ENCODE measurements around the gene MYF5. TPM values are rescaled to one million over a fixed set of nuclear protein-coding genes. Genes with fewer than 3 reads are reported as not detected.
"Not testable (repeated sequence)": the region's sequence is repeated elsewhere in the genome, so short reads cannot be mapped to it uniquely, and the experiment has no call there.

MYF5 gene
- total RNA-seq (2014; rRNA removed; shearing (Covaris generic); ENCODE audit: low replicate concordance), result not detected in 2 replicates

- H3K4me3 ChIP-seq, result no peak within 1 kb of the TSS
Observed at GRCh38 chr12:80716696-80717469, at the start of gene MYF5. Gene MYF5 (plus strand): TSS chr12:80716912. CDS start chr12:80717064, 152 bp downstream.

GRCh38 chr12:80670214-80670613 lies 46.5 kb upstream of the MYF5 start:
- no peaks in the 10 kb centered on the region for H3K9me3 ChIP-seq
- no peak overlapping the region for H3K4me3 ChIP-seq
- DNase-seq, result no peak
- H3K27me3 ChIP-seq, result no peaks in the 10 kb centered on the region
- H3K36me3 ChIP-seq, result peaks cover 3% of the 10 kb centered on the region

More at GRCh38 chr12:80716696-80717469, at the start of gene MYF5:
- H3K9me3 ChIP-seq, result no peaks in the 10 kb centered on the region
- H3K36me3 ChIP-seq, result no peaks in the 10 kb centered on the region
- no peak for DNase-seq
- H3K27me3 ChIP-seq, result no peaks in the 10 kb centered on the region

GRCh38 chr12:80676042-80676636 lies 40.6 kb upstream of the MYF5 start:
- not testable (repeated sequence) for DNase-seq, H3K4me3 ChIP-seq, H3K27me3 ChIP-seq, H3K9me3 ChIP-seq, H3K36me3 ChIP-seq

GRCh38 chr12:80676856-80677255 lies 39.9 kb upstream of the MYF5 start:
- DNase-seq, result no peak
- Histone ChIP-seq H3K4me3 (no peak overlapping the region), H3K36me3 (no peaks in the 10 kb centered on the region; the same call in 1 of the 2 replicates), H3K9me3 (no peaks in the 10 kb centered on the region), H3K27me3 (no peaks in the 10 kb centered on the region)

DNA sequence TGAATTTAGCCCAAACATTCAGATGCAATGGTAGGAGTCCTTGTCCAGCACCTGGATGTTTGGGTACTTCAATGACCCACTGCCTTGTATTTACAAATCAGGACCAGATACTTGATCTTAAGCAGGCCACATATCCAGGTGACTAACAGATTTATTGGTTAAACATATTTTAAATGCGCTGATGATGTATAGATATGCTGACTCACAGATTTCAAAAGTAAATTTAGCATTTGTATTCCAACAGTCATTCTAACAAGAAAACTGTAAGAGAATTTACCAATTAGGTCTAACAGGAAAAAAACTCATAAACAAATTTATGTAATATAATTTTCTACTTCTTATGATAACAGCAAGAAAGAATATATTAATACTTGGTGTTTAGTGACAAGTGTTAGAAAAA lies 38.7 kb upstream of the MYF5 start:
- H3K36me3 ChIP-seq, result no peaks in the 10 kb centered on the region; the same call in 1 of the 2 replicates
- no peak for DNase-seq
- no peaks in the 10 kb centered on the region for H3K27me3 ChIP-seq
- no peak overlapping the region for H3K4me3 ChIP-seq
- no peaks in the 10 kb centered on the region for H3K9me3 ChIP-seq

- H3K36me3 ChIP-seq, result no peaks in the 10 kb centered on the region
- H3K27me3 ChIP-seq, result no peaks in the 10 kb centered on the region
- H3K9me3 ChIP-seq, result no peaks in the 10 kb centered on the region
- H3K4me3 ChIP-seq, result no peak overlapping the region
- DNase-seq, result no peak
Observed at GRCh38 chr12:80679346-80680131, 37.2 kb upstream of the MYF5 start.

- H3K4me3 ChIP-seq, result peak overlapping the region; percentile 19
- H3K9me3 ChIP-seq, result no peaks in the 10 kb centered on the region
- DNase-seq, result no peak
Observed at GRCh38 chr12:80681287-80681686, 35.4 kb upstream of the MYF5 start.

DNA sequence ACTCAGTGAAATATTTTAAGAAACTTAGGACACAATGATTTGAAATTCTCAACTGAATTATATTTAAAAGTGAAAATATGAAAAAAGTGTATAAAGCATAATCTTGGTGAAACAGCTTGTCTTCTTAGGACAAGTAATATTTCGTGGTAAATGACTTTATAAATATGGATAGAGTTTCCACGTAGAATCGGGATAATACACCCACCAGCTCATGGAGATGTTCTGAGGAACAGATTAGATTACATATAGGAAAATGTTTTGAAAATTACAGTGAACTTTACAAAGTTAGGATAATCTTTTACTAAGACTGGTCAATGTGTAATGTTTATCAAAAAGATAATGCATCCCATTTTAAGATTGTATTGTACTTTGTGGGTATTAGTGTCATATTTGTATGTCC lies 34.9 kb upstream of the MYF5 start:
- DNase-seq, result no peak
- no peaks in the 10 kb centered on the region for H3K27me3 ChIP-seq
- no peaks in the 10 kb centered on the region for H3K36me3 ChIP-seq
- no peaks in the 10 kb centered on the region for H3K9me3 ChIP-seq
- H3K4me3 ChIP-seq, result peak overlapping the region; percentile 19

More at GRCh38 chr12:80681287-80681686, 35.4 kb upstream of the MYF5 start:
- Histone ChIP-seq H3K36me3 (no peaks in the 10 kb centered on the region), H3K27me3 (no peaks in the 10 kb centered on the region)

- no peak for DNase-seq
- Histone ChIP-seq H3K4me3 (no peak overlapping the region), H3K9me3 (no peaks in the 10 kb centered on the region), H3K36me3 (no peaks in the 10 kb centered on the region), H3K27me3 (no peaks in the 10 kb centered on the region)
Observed at GRCh38 chr12:80684077-80684495, 32.6 kb upstream of the MYF5 start.

GRCh38 chr12:80690090-80690489 lies 26.6 kb upstream of the MYF5 start:
- no peak overlapping the region for H3K4me3 ChIP-seq
- no peaks in the 10 kb centered on the region for H3K27me3 ChIP-seq
- no peak for DNase-seq
- no peaks in the 10 kb centered on the region for H3K36me3 ChIP-seq
- no peaks in the 10 kb centered on the region for H3K9me3 ChIP-seq

GRCh38 chr12:80690513-80690912 lies 26.2 kb upstream of the MYF5 start:
- Histone ChIP-seq H3K4me3 (no peak overlapping the region), H3K9me3 (no peaks in the 10 kb centered on the region), H3K27me3 (no peaks in the 10 kb centered on the region), H3K36me3 (no peaks in the 10 kb centered on the region)
- DNase-seq, result no peak

DNA sequence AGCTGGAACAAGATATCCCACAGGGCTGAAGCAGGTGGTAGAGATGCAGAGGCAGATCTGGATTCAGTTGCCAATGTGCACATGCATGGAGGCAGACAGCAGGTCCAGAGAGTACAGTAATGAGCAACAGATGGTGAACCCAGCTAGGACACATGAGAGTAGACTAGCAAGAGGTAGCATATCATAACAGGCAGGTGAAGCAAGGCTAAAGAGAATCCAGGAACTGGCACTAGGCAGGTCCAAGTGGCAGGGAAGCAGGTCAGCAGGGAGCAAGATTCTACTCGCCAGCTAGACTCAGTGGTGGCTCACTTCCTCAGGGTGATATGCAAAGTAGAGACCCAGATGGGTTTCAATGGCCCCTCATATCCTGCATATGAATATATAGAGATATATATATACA lies 24.6 kb upstream of the MYF5 start:
- Histone ChIP-seq H3K27me3 (no peaks in the 10 kb centered on the region), H3K36me3 (no peaks in the 10 kb centered on the region), H3K4me3 (no peak overlapping the region), H3K9me3 (no peaks in the 10 kb centered on the region)
- DNase-seq, result no peak

GRCh38 chr12:80697270-80697887 lies 19.3 kb upstream of the MYF5 start:
- Histone ChIP-seq H3K4me3 (no peak overlapping the region), H3K36me3 (no peaks in the 10 kb centered on the region), H3K27me3 (no peaks in the 10 kb centered on the region), H3K9me3 (no peaks in the 10 kb centered on the region)
- DNase-seq, result no peak

DNA sequence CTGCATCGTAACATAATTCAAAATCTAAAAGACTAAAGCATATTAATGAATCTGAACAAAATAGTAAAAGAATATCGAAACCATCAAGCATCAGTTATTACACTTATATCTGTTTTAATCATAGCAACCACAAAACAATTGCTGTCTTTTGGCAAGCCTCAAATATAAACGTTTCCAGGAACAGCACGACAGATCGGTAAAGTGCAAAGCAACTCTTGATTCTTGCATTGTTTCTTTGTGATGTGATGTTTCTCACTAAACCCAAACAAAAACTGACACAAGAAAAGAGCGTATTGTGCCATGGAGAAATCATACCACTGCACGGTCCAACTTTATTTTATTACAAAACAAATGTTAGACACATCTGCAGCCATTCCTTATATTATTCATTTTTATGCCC lies 18.5 kb upstream of the MYF5 start:
- Histone ChIP-seq H3K9me3 (no peaks in the 10 kb centered on the region), H3K27me3 (no peaks in the 10 kb centered on the region), H3K36me3 (no peaks in the 10 kb centered on the region), H3K4me3 (no peak overlapping the region)
- DNase-seq, result no peak

GRCh38 chr12:80698847-80699542 lies 17.7 kb upstream of the MYF5 start:
- DNase-seq, result no peak
- Histone ChIP-seq H3K36me3 (no peaks in the 10 kb centered on the region), H3K27me3 (no peaks in the 10 kb centered on the region), H3K9me3 (no peaks in the 10 kb centered on the region), H3K4me3 (no peak overlapping the region)

DNA sequence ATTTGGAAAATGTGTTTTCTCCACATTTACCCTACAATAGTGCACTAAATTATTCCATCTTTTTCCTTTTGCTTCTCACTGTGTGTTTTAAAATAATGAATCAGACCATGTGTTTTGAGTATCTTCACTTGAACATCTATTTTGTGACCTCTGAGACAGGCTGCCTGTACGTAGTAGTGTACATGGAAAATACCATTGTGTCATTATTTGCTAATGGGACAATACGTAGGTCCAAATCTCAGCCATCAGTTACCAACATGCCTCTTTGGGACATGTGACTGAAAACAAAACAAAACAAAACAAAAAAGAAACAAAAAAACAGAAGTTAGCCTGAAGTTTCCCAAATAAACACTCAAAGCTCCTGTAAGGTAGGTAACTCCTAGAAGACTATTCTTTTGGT lies 16.4 kb upstream of the MYF5 start:
- no peak overlapping the region for H3K4me3 ChIP-seq
- H3K36me3 ChIP-seq, result no peaks in the 10 kb centered on the region
- no peaks in the 10 kb centered on the region for H3K27me3 ChIP-seq
- no peaks in the 10 kb centered on the region for H3K9me3 ChIP-seq
- no peak for DNase-seq

Data from MG63 (cell line).